ENCODE measurements around the gene SH3BP4. TPM values are rescaled to one million over a fixed set of nuclear protein-coding genes. Genes with fewer than 3 reads are reported as not detected.

SH3BP4 gene
- total RNA-seq, 1 donor from 2014 or later, result 0.66 TPM

GRCh38 chr2:234994438-234995321, 42.9 kb downstream of the SH3BP4 start:
- H3K36me3 Mint-ChIP-seq (ENCODE audit: low read depth), result no peaks in the 10 kb centered on the region
- intact Hi-C loops (cut with micrococcal nuclease), result no loop called here
- no peak for DNase-seq (ENCODE audit: low spot score)

GRCh38 chr2:234995332-234996068, 43.7 kb downstream of the SH3BP4 start:
- intact Hi-C loops (cut with micrococcal nuclease), result no loop called here
- no peak overlapping the region for H3K4me3 Mint-ChIP-seq (ENCODE audit: low read depth)
- H3K27ac Mint-ChIP-seq, result no peak overlapping the region

More at GRCh38 chr2:234994438-234995321, 42.9 kb downstream of the SH3BP4 start:
- H3K4me3 Mint-ChIP-seq (ENCODE audit: low read depth), result no peak overlapping the region
- H3K27ac Mint-ChIP-seq, result no peak overlapping the region
- peaks cover 11% of the 10 kb centered on the region for H3K27me3 Mint-ChIP-seq (ENCODE audit: low read depth)
- no peaks in the 10 kb centered on the region for H3K9me3 Mint-ChIP-seq
- no peaks in the 10 kb centered on the region for H3K4me1 Mint-ChIP-seq (ENCODE audit: low read depth)

GRCh38 chr2:234996069-234996940, 44.5 kb downstream of the SH3BP4 start:
- no peaks in the 10 kb centered on the region for H3K9me3 Mint-ChIP-seq
- no peaks in the 10 kb centered on the region for H3K4me1 Mint-ChIP-seq (ENCODE audit: low read depth)
- intact Hi-C loops (cut with micrococcal nuclease), result no loop called here
- peaks cover 11% of the 10 kb centered on the region for H3K27me3 Mint-ChIP-seq (ENCODE audit: low read depth)
- no peak overlapping the region for H3K4me3 Mint-ChIP-seq (ENCODE audit: low read depth)
- DNase-seq (ENCODE audit: low spot score), result no peak
- H3K36me3 Mint-ChIP-seq (ENCODE audit: low read depth), result no peaks in the 10 kb centered on the region
- no peak overlapping the region for H3K27ac Mint-ChIP-seq

More at GRCh38 chr2:234995332-234996068, 43.7 kb downstream of the SH3BP4 start:
- no peak for DNase-seq (ENCODE audit: low spot score)
- Mint-ChIP-seq H3K27me3 (ENCODE audit: low read depth) (peaks cover 11% of the 10 kb centered on the region), H3K9me3 (no peaks in the 10 kb centered on the region), H3K36me3 (ENCODE audit: low read depth) (no peaks in the 10 kb centered on the region), H3K4me1 (ENCODE audit: low read depth) (no peaks in the 10 kb centered on the region)

GRCh38 chr2:234996941-234997270, 45.1 kb downstream of the SH3BP4 start:
- no peak overlapping the region for H3K4me3 Mint-ChIP-seq (ENCODE audit: low read depth)
- no peaks in the 10 kb centered on the region for H3K4me1 Mint-ChIP-seq (ENCODE audit: low read depth)
- no peaks in the 10 kb centered on the region for H3K36me3 Mint-ChIP-seq (ENCODE audit: low read depth)
- no peak for DNase-seq (ENCODE audit: low spot score)
- intact Hi-C loops (cut with micrococcal nuclease), result no loop called here
- H3K9me3 Mint-ChIP-seq, result no peaks in the 10 kb centered on the region
- H3K27ac Mint-ChIP-seq, result no peak overlapping the region
- peaks cover 11% of the 10 kb centered on the region for H3K27me3 Mint-ChIP-seq (ENCODE audit: low read depth)

GRCh38 chr2:234997389-234997788, 45.6 kb downstream of the SH3BP4 start:
- Mint-ChIP-seq H3K4me1 (ENCODE audit: low read depth) (no peaks in the 10 kb centered on the region), H3K27me3 (ENCODE audit: low read depth) (peaks cover 11% of the 10 kb centered on the region), H3K4me3 (ENCODE audit: low read depth) (no peak overlapping the region), H3K36me3 (ENCODE audit: low read depth) (no peaks in the 10 kb centered on the region), H3K27ac (no peak overlapping the region), H3K9me3 (no peaks in the 10 kb centered on the region)
- no peak for DNase-seq (ENCODE audit: low spot score)
- intact Hi-C loops (cut with micrococcal nuclease), result no loop called here

GRCh38 chr2:234998404-234999211, 46.8 kb downstream of the SH3BP4 start:
- H3K4me3 Mint-ChIP-seq (ENCODE audit: low read depth), result no peak overlapping the region
- DNase-seq (ENCODE audit: low spot score), result no peak
- intact Hi-C loops (cut with micrococcal nuclease), result no loop called here
- H3K4me1 Mint-ChIP-seq (ENCODE audit: low read depth), result no peaks in the 10 kb centered on the region
- H3K9me3 Mint-ChIP-seq, result no peaks in the 10 kb centered on the region
- no peaks in the 10 kb centered on the region for H3K36me3 Mint-ChIP-seq (ENCODE audit: low read depth)
- peaks cover 9% of the 10 kb centered on the region for H3K27me3 Mint-ChIP-seq (ENCODE audit: low read depth)
- H3K27ac Mint-ChIP-seq, result no peak overlapping the region

- Mint-ChIP-seq H3K36me3 (ENCODE audit: low read depth) (no peaks in the 10 kb centered on the region), H3K27me3 (ENCODE audit: low read depth) (no peaks in the 10 kb centered on the region), H3K4me3 (ENCODE audit: low read depth) (no peak overlapping the region), H3K4me1 (ENCODE audit: low read depth) (no peaks in the 10 kb centered on the region), H3K27ac (no peak overlapping the region), H3K9me3 (no peaks in the 10 kb centered on the region)
- no peak for DNase-seq (ENCODE audit: low spot score)
- intact Hi-C loops (cut with micrococcal nuclease), result no loop called here
Measured at GRCh38 chr2:234999740-235000425, 48.1 kb downstream of the SH3BP4 start.

GRCh38 chr2:235000426-235001236, 48.8 kb downstream of the SH3BP4 start:
- intact Hi-C loops (cut with micrococcal nuclease), result no loop called here
- no peaks in the 10 kb centered on the region for H3K36me3 Mint-ChIP-seq (ENCODE audit: low read depth)
- no peaks in the 10 kb centered on the region for H3K9me3 Mint-ChIP-seq
- no peak overlapping the region for H3K4me3 Mint-ChIP-seq (ENCODE audit: low read depth)
- no peak for DNase-seq (ENCODE audit: low spot score)
- H3K27ac Mint-ChIP-seq, result no peak overlapping the region
- no peaks in the 10 kb centered on the region for H3K4me1 Mint-ChIP-seq (ENCODE audit: low read depth)
- H3K27me3 Mint-ChIP-seq (ENCODE audit: low read depth), result no peaks in the 10 kb centered on the region

GRCh38 chr2:235001237-235002133, 49.7 kb downstream of the SH3BP4 start:
- H3K36me3 Mint-ChIP-seq (ENCODE audit: low read depth), result no peaks in the 10 kb centered on the region
- no peak for DNase-seq (ENCODE audit: low spot score)
- H3K4me1 Mint-ChIP-seq (ENCODE audit: low read depth), result no peaks in the 10 kb centered on the region
- H3K27ac Mint-ChIP-seq, result no peak overlapping the region
- no peak overlapping the region for H3K4me3 Mint-ChIP-seq (ENCODE audit: low read depth)
- intact Hi-C loops (cut with micrococcal nuclease), result no loop called here
- H3K9me3 Mint-ChIP-seq, result no peaks in the 10 kb centered on the region
- H3K27me3 Mint-ChIP-seq (ENCODE audit: low read depth), result no peaks in the 10 kb centered on the region

GRCh38 chr2:235002198-235003095, 50.6 kb downstream of the SH3BP4 start:
- no peak overlapping the region for H3K4me3 Mint-ChIP-seq (ENCODE audit: low read depth)

More at GRCh38 chr2:235002198-235003095, 50.6 kb downstream of the SH3BP4 start:
- intact Hi-C loops (cut with micrococcal nuclease), result no loop called here
- DNase-seq (ENCODE audit: low spot score), result no peak
- H3K27me3 Mint-ChIP-seq (ENCODE audit: low read depth), result no peaks in the 10 kb centered on the region
- H3K27ac Mint-ChIP-seq, result no peak overlapping the region
- no peaks in the 10 kb centered on the region for H3K9me3 Mint-ChIP-seq
- H3K4me1 Mint-ChIP-seq (ENCODE audit: low read depth), result no peaks in the 10 kb centered on the region
- no peaks in the 10 kb centered on the region for H3K36me3 Mint-ChIP-seq (ENCODE audit: low read depth)

Measured in activated T-helper 2 cell treated with anti-CD3 and anti-CD28 coated beads, Interferon-gamma antibody, Interleukin-2, Interleukin-4, amounts not matched to agents 10 μg/mL and 5 μg/mL and 100 μg/mL, durations not matched to agents 14 hours and 24 hours and 36 hours (primary cell).